GM11168 (cell line): ENCODE data around the gene NINJ2.
"Not testable (repeated sequence)": the region's sequence is repeated elsewhere in the genome, so short reads cannot be mapped to it uniquely, and the experiment has no call there.

Experiments used
- in situ Hi-C: fragments of 300-500 bp; cut with MboI; formaldehyde crosslinking; loops from one replicate; pipeline ENCODE4 v1.12.0; 2022; ENCODE audit warnings: low sequenced_read_pairs; ENCODE audit not compliant: unreplicated experiment

NINJ2 gene

GRCh38 chr12:643475-644302 lies 19.6 kb downstream of the NINJ2 start:
- in situ Hi-C loops = no loop called here

GRCh38 chr12:642633-643474 lies 20.4 kb downstream of the NINJ2 start:
- in situ Hi-C loops = no loop called here

GRCh38 chr12:641321-641720 lies 21.9 kb downstream of the NINJ2 start:
- in situ Hi-C loops = not testable (repeated sequence)

- in situ Hi-C loops = no loop called here
These were observed 22.5 kb downstream of the NINJ2 start for GRCh38 chr12:640773-641172.

- in situ Hi-C loops = no loop called here
These were observed 23.3 kb downstream of the NINJ2 start for GRCh38 chr12:639988-640387.

GRCh38 chr12:639566-639965 lies 23.7 kb downstream of the NINJ2 start:
- in situ Hi-C loops = no loop called here

- in situ Hi-C loops = no loop called here
These were observed 24.2 kb downstream of the NINJ2 start for GRCh38 chr12:638953-639557.

GRCh38 chr12:636632-637031 lies 26.6 kb downstream of the NINJ2 start:
- in situ Hi-C loops = no loop called here

GRCh38 chr12:633731-634130 lies 29.5 kb downstream of the NINJ2 start:
- in situ Hi-C loops = no loop called here

GRCh38 chr12:632102-632696 lies 31.0 kb downstream of the NINJ2 start:
- in situ Hi-C loops = no loop called here

GRCh38 chr12:630656-631632 lies 32.3 kb downstream of the NINJ2 start:
- in situ Hi-C loops = no loop called here

- in situ Hi-C loops = not testable (repeated sequence)
These were observed 34.5 kb downstream of the NINJ2 start for GRCh38 chr12:628742-629078.

GRCh38 chr12:627863-628741 lies 35.1 kb downstream of the NINJ2 start:
- in situ Hi-C loops = no loop called here

- in situ Hi-C loops = no loop called here
These were observed 36.0 kb downstream of the NINJ2 start for GRCh38 chr12:627285-627684.

GRCh38 chr12:625998-626397 lies 37.2 kb downstream of the NINJ2 start:
- in situ Hi-C loops = no loop called here

- in situ Hi-C loops = no loop called here
These were observed 39.3 kb downstream of the NINJ2 start for GRCh38 chr12:623865-624372.

- in situ Hi-C loops = no loop called here
These were observed 39.9 kb downstream of the NINJ2 start for GRCh38 chr12:623172-623864.

GRCh38 chr12:622416-622815 lies 40.8 kb downstream of the NINJ2 start:
- in situ Hi-C loops = no loop called here
